GM12878 (cell line): ENCODE data around the gene PBLD. TPM values are rescaled to one million over a fixed set of nuclear protein-coding genes. Genes with fewer than 3 reads are reported as not detected.
A peak's percentile ranks its signal among the peaks of the same experiment; 100 is the strongest.

Experiments used
- ATAC-seq: fragments of 200-7000 bp; cut with Tn5 transposase; 3 replicates; pipeline ENCODE4 v1.9.1; 2020; ENCODE audit warnings: mild to moderate bottlenecking, moderate library complexity
- BruUV-seq: library from RNA; stranded (reverse); fragments of 400-500 nt; replicated peaks from 2 replicates; lab custom pipeline; 2021; lab: Mats Ljungman, UMichigan
- CTCF ChIA-PET: fragments of 300-600 bp; sonication (Branson Sonifier 250); formaldehyde crosslinking; extraction: SDS; loops from one replicate; lab custom pipeline; 2021; ENCODE audit warnings: inconsistent platforms; lab: Yijun Ruan, JAX
- POLR2A ChIA-PET: fragments of 350-600 bp; formaldehyde crosslinking; extraction: SDS; loops from one replicate; lab custom pipeline; 2021; ENCODE audit warnings: inconsistent platforms; lab: Charles Lee
- RAD21 ChIA-PET: fragments of 300-600 bp; sonication (Branson Sonifier 250); formaldehyde crosslinking; loops from one replicate; lab custom pipeline; 2023; ENCODE audit warnings: antibody characterized with exemption; ENCODE audit not compliant: unreplicated experiment; lab: Charles Lee
- SMC1A ChIA-PET: fragments of 300-600 bp; sonication (Branson Sonifier 250); formaldehyde crosslinking; loops from one replicate; lab custom pipeline; 2023; ENCODE audit not compliant: unreplicated experiment, uncharacterized antibody; lab: Charles Lee
- DNase-seq: peaks from one replicate; pipeline ENCODE4 v3.0.0-alpha.2; 2011; ENCODE audit warnings: low read depth, low spot score
- FAIRE-seq: peaks from 3 replicates; lab custom pipeline; 2011; peaks lifted over from hg19 to GRCh38; lab: Jason Lieb, UNC
- H2AFZ ChIP-seq: 2 replicates; pipeline ENCODE4 v1.6.0; 2011; ENCODE audit warnings: low read depth, low read length, control low read depth; ENCODE audit not compliant: control insufficient read depth
- H3K27ac ChIP-seq: 2 replicates; pipeline ENCODE4 v1.5.1; 2011; ENCODE audit warnings: control low read depth; ENCODE audit not compliant: control insufficient read depth, insufficient read depth
- H3K27me3 ChIP-seq, 2 experiments: replicated peaks in 1 of 2; 2 replicates each; pipeline versions ENCODE4 v1.6.0 to v1.6.1; 2011; ENCODE audit warnings: low read length in 1 of 2; ENCODE audit not compliant: control insufficient read depth in 2 of 2, insufficient read depth in 2 of 2
- H3K36me3 ChIP-seq, 2 experiments: 2 replicates each; pipeline ENCODE4 v1.5.1; 2011; ENCODE audit warnings: low read length in 1 of 2; ENCODE audit not compliant: control insufficient read depth in 2 of 2, insufficient read depth in 2 of 2
- H3K4me1 ChIP-seq: 2 replicates; pipeline ENCODE4 v1.6.1; 2011; ENCODE audit warnings: mild to moderate bottlenecking, low read length, moderate library complexity, mixed read lengths; ENCODE audit not compliant: control insufficient read depth, insufficient read depth
- H3K4me2 ChIP-seq: 2 replicates; pipeline ENCODE4 v1.6.0; 2011; ENCODE audit warnings: control low read depth; ENCODE audit not compliant: control insufficient read depth, insufficient read depth
- H3K4me3 ChIP-seq: fragments of 200-600 bp; sonication (generic); 2 replicates; pipeline ENCODE4 v1.5.1; 2016
- H3K79me2 ChIP-seq: 2 replicates; pipeline ENCODE4 v1.6.0; 2011; ENCODE audit warnings: low read length; ENCODE audit not compliant: control insufficient read depth, insufficient read depth
- H3K9ac ChIP-seq: 2 replicates; pipeline ENCODE4 v1.8.0; 2011; ENCODE audit warnings: low read length, control low read depth, mixed read lengths; ENCODE audit not compliant: control insufficient read depth, insufficient read depth
- H3K9me3 ChIP-seq: replicated peaks from 3 replicates; pipeline ENCODE4 v1.5.1; 2011; ENCODE audit warnings: mild to moderate bottlenecking, low read length; ENCODE audit not compliant: control insufficient read depth, insufficient read depth
- H4K20me1 ChIP-seq: 2 replicates; pipeline ENCODE4 v1.6.0; 2011; ENCODE audit not compliant: control insufficient read depth, insufficient read depth
- BCL11A ChIP-seq: IDR thresholded peaks from 2 replicates; pipeline ENCODE4 v1.6.1; 2011; ENCODE audit warnings: low read depth, low read length
- CBX5 ChIP-seq: sonication (generic); IDR thresholded peaks from 2 replicates; pipeline ENCODE4 v1.6.1; 2016; ENCODE audit warnings: low read depth, moderate library complexity, mild to moderate bottlenecking, inconsistent platforms
- MTA3 ChIP-seq: IDR thresholded peaks from 2 replicates; pipeline ENCODE4 v1.6.1; 2012; ENCODE audit warnings: low read length, inconsistent platforms, borderline replicate concordance
- NFIC ChIP-seq: IDR thresholded peaks from 2 replicates; pipeline ENCODE4 v1.6.1; 2012; ENCODE audit warnings: low read depth, mild to moderate bottlenecking, inconsistent platforms, low read length, moderate library complexity
- POLR2AphosphoS5 ChIP-seq: IDR thresholded peaks from 2 replicates; pipeline ENCODE4 v1.6.1; 2011; ENCODE audit warnings: mild to moderate bottlenecking, low read length, inconsistent platforms
- SP1 ChIP-seq: IDR thresholded peaks from one replicate; pipeline ENCODE4 v1.6.1; 2011; ENCODE audit warnings: low read depth, low read length
- WGBS: methylation state at CpG from one replicate; pipeline ENCODE4 v1.1.6; 2016; ENCODE audit warnings: low lambda C conversion rate; ENCODE audit not compliant: insufficient replicate concordance, insufficient coverage; ENCODE audit errors: missing lambda C conversion rate; 5-methylcytosine and 5-hydroxymethylcytosine counted together
- in situ Hi-C: fragments of 300-500 bp; cut with MboI; formaldehyde crosslinking; loops from 9 replicates; pipeline ENCODE4 v1.14.3; 2018; ENCODE audit warnings: mixed read lengths
- intact Hi-C: fragments of 100-400 bp; cut with micrococcal nuclease; formaldehyde crosslinking; loops from one replicate; pipeline ENCODE4 v1.14.2; 2022; ENCODE audit not compliant: unreplicated experiment
- polyA plus RNA-seq, 11 experiments: library from polyadenylated mRNA; depleted of rRNA in 4 of 11; unstranded in 6 of 11; stranded (reverse) in 5 of 11; fragments of >200 nt; fragmentation: Nextera tagmentation in 4 of 11; fragmentation: Illumina TruSeq in 1 of 11; extraction: Ambion mirVana in 4 of 11; extraction: Trizol in 1 of 11; gene quantifications; 1 replicate in 1 of 11; 2 replicates in 10 of 11; pipeline versions ENCODE4 v1.2.1 to v1.2.3, GENCODE V29; 2011 to 2016; ENCODE audit warnings: inconsistent platforms in 2 of 11, missing spikeins in 2 of 11, low read depth in 1 of 11
- total RNA-seq, 4 experiments: library from RNA; depleted of rRNA in 3 of 4; stranded (reverse); fragments of >200 nt in 3 of 4; fragmentation: Illumina TruSeq in 1 of 4; extraction: Trizol in 1 of 4; gene quantifications; 2 replicates each; pipeline versions ENCODE4 v1.2.1 to v1.2.3, GENCODE V29; 2013 to 2021
- TF ChIP-seq, protein P1 (sequence below): fragments of 450-650 bp; IDR thresholded peaks from 2 replicates; pipeline ENCODE4 v1.6.1; 2017; ENCODE audit warnings: mild to moderate bottlenecking, low read depth, inconsistent platforms; ENCODE audit not compliant: poor library complexity, severe bottlenecking
- TF ChIP-seq, protein P2 (sequence below): IDR thresholded peaks from 2 replicates; pipeline ENCODE4 v1.6.1; 2012; ENCODE audit warnings: low read depth, low read length, improper control_type of control experiment

PBLD gene
- total and polyA plus RNA-seq, 10 of the 15 experiments (the other 5 are each of a cell fraction or from before 2014, with no cell fraction given): 0.68 to 2.8 (median 1.7) TPM

DNA sequence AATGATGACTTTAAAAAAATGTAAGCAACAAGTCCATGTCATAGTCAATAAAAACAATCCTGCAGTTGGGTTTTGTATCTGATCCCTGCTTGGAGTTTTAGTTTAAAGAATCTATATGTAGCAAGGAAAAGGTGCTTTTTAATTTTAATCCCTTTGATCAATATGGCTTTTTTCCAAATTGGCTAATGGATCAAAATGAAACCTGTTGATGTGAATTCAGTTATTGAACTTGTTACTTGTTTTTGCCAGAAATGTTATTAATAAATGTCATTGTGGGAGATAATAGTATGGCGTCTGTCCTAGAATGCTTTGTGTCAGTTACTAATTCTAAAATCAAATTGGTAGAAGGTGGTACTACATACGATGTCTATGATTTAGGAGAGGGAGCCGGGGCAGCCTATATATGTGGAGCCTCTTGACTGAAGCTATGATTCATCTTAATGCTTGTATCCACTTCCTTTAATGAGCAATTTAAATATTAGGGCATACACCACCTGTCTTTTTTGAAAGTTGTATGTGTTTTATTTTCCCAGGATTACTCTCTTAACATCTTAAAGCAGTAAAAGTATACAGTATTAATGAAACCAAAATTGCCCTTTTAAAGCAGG, 10.3 kb upstream of the PBLD start (continued):
- TF ChIP-seq CBX5: no peak
- TF ChIP-seq, protein P1, sequence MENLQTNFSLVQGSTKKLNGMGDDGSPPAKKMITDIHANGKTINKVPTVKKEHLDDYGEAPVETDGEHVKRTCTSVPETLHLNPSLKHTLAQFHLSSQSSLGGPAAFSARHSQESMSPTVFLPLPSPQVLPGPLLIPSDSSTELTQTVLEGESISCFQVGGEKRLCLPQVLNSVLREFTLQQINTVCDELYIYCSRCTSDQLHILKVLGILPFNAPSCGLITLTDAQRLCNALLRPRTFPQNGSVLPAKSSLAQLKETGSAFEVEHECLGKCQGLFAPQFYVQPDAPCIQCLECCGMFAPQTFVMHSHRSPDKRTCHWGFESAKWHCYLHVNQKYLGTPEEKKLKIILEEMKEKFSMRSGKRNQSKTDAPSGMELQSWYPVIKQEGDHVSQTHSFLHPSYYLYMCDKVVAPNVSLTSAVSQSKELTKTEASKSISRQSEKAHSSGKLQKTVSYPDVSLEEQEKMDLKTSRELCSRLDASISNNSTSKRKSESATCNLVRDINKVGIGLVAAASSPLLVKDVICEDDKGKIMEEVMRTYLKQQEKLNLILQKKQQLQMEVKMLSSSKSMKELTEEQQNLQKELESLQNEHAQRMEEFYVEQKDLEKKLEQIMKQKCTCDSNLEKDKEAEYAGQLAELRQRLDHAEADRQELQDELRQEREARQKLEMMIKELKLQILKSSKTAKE: no peak

DNA sequence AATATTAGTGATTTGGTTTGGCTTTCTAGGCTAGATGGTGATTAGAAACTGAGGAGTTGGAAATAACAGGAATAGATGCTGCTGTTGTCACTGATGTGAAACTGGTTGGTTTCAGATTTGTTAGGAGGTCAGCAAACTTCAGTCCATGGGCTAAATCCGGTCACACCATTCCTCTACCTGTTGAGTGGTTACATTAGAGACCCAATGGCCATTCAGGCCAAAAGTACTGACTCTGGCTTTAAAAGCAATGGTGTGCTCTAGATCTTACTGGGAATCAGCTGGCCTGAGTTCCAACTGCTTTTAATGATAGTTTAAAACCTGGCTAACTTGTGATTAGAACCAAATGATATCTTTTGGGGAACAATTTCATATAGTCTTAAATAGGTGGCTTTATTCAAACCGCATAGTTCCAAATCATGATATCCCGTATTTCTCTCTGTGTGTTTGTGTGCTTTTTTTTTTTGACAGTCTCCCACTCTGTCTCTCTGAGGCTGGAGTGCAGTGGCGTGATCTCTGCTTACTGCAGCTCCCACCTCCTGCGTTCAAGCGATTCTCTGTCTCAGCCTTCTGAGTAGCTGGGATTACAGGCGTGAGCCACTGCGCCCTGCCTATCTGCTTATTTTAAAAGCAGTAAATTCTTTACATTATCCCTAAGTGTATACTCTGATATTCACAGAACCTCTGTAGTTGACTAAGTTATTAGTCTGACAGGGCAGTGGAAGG, 7.8 kb upstream of the PBLD start:
- 93% methylated on average over 8 of the region's 8 CpGs for WGBS
- ATAC-seq (no peak), DNase-seq (no peak), FAIRE-seq (no peak)
- POLR2A ChIA-PET: interaction anchor here (0.6 to 1.1 kb wide), 2 partner anchors 15 to 453 kb away, joined by 3 read pairs; no protein-coding TSS in a partner anchor
- no peak for TF ChIP-seq BCL11A
- TF ChIP-seq, protein P2, sequence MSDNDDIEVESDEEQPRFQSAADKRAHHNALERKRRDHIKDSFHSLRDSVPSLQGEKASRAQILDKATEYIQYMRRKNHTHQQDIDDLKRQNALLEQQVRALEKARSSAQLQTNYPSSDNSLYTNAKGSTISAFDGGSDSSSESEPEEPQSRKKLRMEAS: no peak
- no peak for TF ChIP-seq SP1
- no peak for TF ChIP-seq MTA3
- peak; percentile 40; the same call in 1 of the 2 replicates for TF ChIP-seq POLR2AphosphoS5
- no peak for TF ChIP-seq NFIC
- Histone ChIP-seq H3K9ac (no peak overlapping the region), H3K27ac (no peak overlapping the region), H3K4me2 (no peak overlapping the region), H3K4me1 (no peaks in the 10 kb centered on the region; the same call in 1 of the 2 replicates), H4K20me1 (no peaks in the 10 kb centered on the region; the same call in 1 of the 2 replicates), H3K79me2 (peaks cover 52% of the 10 kb centered on the region), H2AFZ (no peak overlapping the region), H3K36me3 (peaks cover 6 to 55% of the 10 kb centered on the region in 2 experiments), H3K4me3 (no peak overlapping the region), H3K27me3 (no peaks in the 10 kb centered on the region), H3K9me3 (no peaks in the 10 kb centered on the region)
- BruUV-seq: no TSS peak
- SMC1A ChIA-PET: interaction anchor here (2.1 to 3.2 kb wide), 2 partner anchors 11 to 128 kb away, joined by 6 to 11 read pairs; no protein-coding TSS in a partner anchor
- RAD21 ChIA-PET: no interaction called here
- intact Hi-C loops: no loop called here
- CTCF ChIA-PET: interaction anchor here (1.1 to 2.1 kb wide), 5 partner anchors 8 to 128 kb away, joined by 3 to 14 read pairs (median 4); partner anchors contain the start of gene RUFY2
- in situ Hi-C loops: no loop called here
